Measurements from ENCODE around the gene ITGB2.

Gene ITGB2

DNA sequence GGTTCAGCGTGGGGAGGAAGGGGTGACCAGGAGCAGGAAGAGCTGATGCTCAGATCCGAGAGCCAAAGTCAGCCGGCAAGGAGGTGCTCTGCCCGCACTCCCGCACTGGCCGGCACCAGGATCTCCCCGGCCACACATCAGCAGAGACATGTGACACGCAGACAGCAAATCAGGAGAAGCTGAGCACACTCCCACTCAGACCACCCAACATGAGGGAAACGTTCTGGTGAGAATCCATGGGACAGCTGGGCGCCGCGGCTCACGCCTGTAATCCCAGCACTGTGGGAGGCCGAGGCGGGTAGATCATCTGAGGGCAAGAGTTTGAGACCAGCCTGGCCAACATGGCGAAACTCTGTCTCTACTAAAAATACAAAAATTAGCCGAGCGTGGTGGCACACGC lies 28.6 kb downstream of the ITGB2 start:
- Histone ChIP-seq H3K4me3 (ENCODE audit: low read depth, low read length) (no peak overlapping the region), H3K27ac (ENCODE audit: low read depth, low read length) (no peak overlapping the region), H3K9ac (ENCODE audit: low read depth, low read length) (no peak overlapping the region), H3K27me3 (ENCODE audit: control insufficient read depth, insufficient read depth, low read length) (no peaks in the 10 kb centered on the region), H3K9me3 (ENCODE audit: control insufficient read depth, insufficient read depth, low read length) (no peaks in the 10 kb centered on the region), H3K36me3 (ENCODE audit: control insufficient read depth, insufficient read depth, low read length) (no peaks in the 10 kb centered on the region), H3K4me1 (ENCODE audit: control insufficient read depth, insufficient read depth, low read length) (no peaks in the 10 kb centered on the region)

DNA sequence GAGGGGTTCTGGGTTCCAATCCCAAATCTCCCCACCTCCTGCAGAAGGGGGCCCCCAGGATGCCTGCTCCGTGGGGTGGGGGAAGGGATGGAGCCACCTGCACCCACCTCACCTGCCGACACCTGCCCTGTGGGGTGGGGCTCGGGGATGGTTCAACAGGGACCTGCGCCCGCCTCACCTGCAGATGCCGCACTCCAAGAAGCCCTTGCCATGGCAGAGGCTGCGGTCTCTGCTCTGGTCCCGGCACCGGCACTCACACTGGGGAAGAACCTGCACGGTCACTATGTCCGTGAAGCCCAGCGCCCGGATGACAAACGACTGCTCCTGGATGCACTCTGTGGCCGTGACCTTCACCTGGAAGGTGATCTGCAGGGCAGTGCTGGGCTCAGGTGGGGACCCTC lies 29.1 kb downstream of the ITGB2 start:
- H3K36me3 ChIP-seq (ENCODE audit: control insufficient read depth, insufficient read depth, low read length), result no peaks in the 10 kb centered on the region
- no peaks in the 10 kb centered on the region for H3K9me3 ChIP-seq (ENCODE audit: control insufficient read depth, insufficient read depth, low read length)
- no peak overlapping the region for H3K27ac ChIP-seq (ENCODE audit: low read depth, low read length)
- H3K4me3 ChIP-seq (ENCODE audit: low read depth, low read length), result no peak overlapping the region
- no peaks in the 10 kb centered on the region for H3K4me1 ChIP-seq (ENCODE audit: control insufficient read depth, insufficient read depth, low read length)
- no peak overlapping the region for H3K9ac ChIP-seq (ENCODE audit: low read depth, low read length)
- no peaks in the 10 kb centered on the region for H3K27me3 ChIP-seq (ENCODE audit: control insufficient read depth, insufficient read depth, low read length)

DNA sequence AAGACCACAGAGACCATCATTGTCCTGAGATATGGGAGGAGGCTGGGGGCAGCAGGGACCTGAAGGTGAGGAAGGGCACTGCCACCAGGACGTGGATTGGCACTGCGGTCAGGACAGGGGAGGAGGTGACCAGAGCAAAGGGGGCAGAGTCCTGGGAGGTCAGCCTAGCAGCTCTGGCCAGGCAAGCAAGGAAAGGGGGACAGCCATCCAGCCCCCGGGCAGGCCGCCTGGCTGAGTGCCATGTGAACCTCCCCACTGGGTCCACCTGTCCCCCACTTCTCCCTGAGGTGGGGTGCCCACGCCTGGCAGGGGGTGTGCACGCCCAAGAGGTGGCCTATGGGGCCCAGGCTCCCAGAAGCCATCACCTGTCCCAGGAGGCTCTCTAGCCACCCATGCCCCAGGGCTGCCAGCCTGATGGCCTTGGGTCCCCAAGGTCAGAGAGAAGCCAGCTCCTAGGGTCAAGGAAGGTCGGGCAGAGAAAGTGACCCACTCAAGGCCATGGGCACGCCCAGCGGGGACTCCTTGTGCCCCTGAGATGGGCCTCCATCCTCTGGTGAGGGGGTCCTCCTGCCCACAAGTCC lies 29.6 kb downstream of the ITGB2 start:
- Histone ChIP-seq H3K27me3 (ENCODE audit: control insufficient read depth, insufficient read depth, low read length) (no peaks in the 10 kb centered on the region), H3K36me3 (ENCODE audit: control insufficient read depth, insufficient read depth, low read length) (no peaks in the 10 kb centered on the region), H3K9ac (ENCODE audit: low read depth, low read length) (no peak overlapping the region), H3K27ac (ENCODE audit: low read depth, low read length) (no peak overlapping the region), H3K9me3 (ENCODE audit: control insufficient read depth, insufficient read depth, low read length) (no peaks in the 10 kb centered on the region), H3K4me1 (ENCODE audit: control insufficient read depth, insufficient read depth, low read length) (no peaks in the 10 kb centered on the region), H3K4me3 (ENCODE audit: low read depth, low read length) (no peak overlapping the region)

DNA sequence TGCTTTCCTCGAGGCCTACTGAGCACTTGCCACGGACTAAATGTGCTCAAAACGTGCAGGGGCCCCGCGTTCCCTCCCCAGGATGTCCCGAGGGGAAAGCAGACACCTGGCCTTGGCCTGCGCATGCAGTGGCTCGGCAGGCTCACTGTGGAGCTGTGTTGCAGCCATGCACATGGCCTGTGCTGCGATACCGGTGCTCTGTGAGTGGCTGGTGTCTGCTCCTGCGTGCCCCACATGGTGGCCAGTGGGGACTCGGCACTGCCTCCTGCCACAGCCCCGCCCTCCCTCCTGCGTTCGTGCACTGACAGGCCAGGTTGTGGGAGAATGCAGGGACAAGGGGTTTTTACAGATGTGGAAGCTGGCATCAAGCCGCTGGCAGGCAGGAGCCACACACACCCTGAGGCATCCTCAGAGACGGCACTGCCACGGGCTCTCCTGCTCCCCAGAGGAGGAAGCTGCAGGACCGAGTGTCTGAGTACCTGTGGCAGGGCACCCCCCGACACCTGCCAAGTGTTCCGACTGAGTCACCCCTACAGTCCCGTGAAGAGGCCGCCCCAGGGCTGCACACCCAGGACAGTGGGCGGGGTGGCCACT lies 30.3 kb downstream of the ITGB2 start:
- no peaks in the 10 kb centered on the region for H3K27me3 ChIP-seq (ENCODE audit: control insufficient read depth, insufficient read depth, low read length)
- H3K9me3 ChIP-seq (ENCODE audit: control insufficient read depth, insufficient read depth, low read length), result no peaks in the 10 kb centered on the region
- no peak overlapping the region for H3K27ac ChIP-seq (ENCODE audit: low read depth, low read length)
- H3K4me3 ChIP-seq (ENCODE audit: low read depth, low read length), result no peak overlapping the region
- H3K4me1 ChIP-seq (ENCODE audit: control insufficient read depth, insufficient read depth, low read length), result no peaks in the 10 kb centered on the region
- no peaks in the 10 kb centered on the region for H3K36me3 ChIP-seq (ENCODE audit: control insufficient read depth, insufficient read depth, low read length)
- H3K9ac ChIP-seq (ENCODE audit: low read depth, low read length), result no peak overlapping the region

DNA sequence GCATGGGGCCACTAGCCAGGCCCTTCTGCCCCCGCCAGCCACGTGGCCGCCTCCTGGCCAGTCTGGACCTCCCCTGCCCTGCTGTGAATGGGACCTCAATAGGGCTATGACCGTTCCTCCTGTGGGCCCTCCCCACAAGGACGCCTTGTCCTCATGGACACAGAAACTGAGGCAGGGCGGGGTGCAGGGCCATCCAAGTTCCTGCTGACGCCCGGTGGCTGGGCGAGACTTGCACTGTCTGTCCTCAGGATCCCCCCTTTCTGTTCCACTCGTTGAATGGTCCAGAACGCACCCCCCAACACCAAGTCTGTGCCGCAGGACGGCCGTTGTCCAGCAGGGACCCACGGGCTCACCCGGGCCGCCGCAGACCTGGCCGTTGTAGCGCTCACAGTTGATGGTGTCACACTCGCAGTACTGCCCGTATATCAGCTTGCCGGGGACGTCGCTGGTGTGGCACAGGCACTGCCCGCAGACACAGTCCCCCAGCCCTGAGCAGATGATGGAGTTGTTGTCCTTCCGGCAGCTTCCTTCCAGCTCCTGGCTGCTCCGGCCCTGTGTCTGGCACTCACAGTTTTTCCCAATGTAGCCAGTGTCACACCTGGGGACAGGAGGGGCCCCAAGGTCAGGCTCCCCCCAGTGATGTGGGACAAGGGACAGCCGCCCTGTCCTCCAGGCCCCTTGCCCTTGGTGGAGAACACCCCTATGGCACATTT lies 30.9 kb downstream of the ITGB2 start:
- no peak overlapping the region for H3K9ac ChIP-seq (ENCODE audit: low read depth, low read length)
- no peaks in the 10 kb centered on the region for H3K36me3 ChIP-seq (ENCODE audit: control insufficient read depth, insufficient read depth, low read length)
- H3K27me3 ChIP-seq (ENCODE audit: control insufficient read depth, insufficient read depth, low read length), result no peaks in the 10 kb centered on the region
- H3K27ac ChIP-seq (ENCODE audit: low read depth, low read length), result no peak overlapping the region
- no peaks in the 10 kb centered on the region for H3K9me3 ChIP-seq (ENCODE audit: control insufficient read depth, insufficient read depth, low read length)
- H3K4me3 ChIP-seq (ENCODE audit: low read depth, low read length), result no peak overlapping the region
- H3K4me1 ChIP-seq (ENCODE audit: control insufficient read depth, insufficient read depth, low read length), result no peaks in the 10 kb centered on the region

DNA sequence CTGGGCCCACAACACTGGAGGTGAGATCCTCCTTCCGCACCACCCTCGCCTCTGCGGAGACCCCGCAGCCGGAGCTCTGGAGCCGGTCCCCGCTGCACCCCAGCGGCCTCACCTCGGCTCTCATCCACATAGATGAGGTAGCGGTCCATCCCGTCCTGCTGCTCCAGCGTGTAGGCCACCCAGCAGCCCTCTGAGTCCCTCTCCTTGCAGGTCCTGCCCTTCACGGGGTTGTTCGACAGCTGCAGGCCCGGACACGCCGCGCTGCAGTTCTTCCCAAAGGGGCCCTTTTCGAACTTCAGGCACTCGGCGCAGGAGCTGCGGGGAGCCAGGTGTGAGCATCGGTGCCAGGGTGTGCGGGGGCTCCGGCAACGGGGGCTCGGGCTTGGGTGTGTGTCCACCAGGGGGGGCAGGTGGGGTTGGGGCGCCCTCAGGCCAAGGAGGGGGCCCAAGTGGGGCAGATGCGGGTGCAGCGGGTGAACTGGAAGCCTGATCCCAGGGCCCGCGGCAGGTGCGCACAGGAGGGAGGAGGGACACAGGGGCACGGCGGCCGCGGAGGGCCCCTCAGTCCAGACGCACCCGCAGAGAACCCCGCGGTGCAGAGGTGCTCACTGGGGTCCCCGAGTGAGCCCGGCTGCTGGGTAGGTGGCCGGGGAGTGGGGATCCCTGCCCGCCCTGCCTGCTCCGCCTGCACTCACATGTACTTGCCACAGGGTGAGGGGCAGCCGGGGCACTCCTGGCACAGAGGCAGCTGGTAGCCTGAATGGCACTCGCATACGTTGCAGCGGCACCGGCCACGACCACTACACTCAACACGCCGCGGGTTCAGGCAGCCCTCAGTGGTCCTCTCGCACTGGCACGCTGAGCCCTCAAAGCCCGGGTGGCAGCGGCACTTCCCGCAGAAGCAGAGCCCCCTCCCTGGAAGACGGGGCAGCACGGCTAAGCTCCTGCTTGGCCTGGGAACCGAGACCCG lies 31.8 kb downstream of the ITGB2 start:
- Histone ChIP-seq H3K4me1 (ENCODE audit: control insufficient read depth, insufficient read depth, low read length) (no peaks in the 10 kb centered on the region), H3K9me3 (ENCODE audit: control insufficient read depth, insufficient read depth, low read length) (no peaks in the 10 kb centered on the region), H3K4me3 (ENCODE audit: low read depth, low read length) (no peak overlapping the region), H3K36me3 (ENCODE audit: control insufficient read depth, insufficient read depth, low read length) (no peaks in the 10 kb centered on the region), H3K27ac (ENCODE audit: low read depth, low read length) (no peak overlapping the region), H3K27me3 (ENCODE audit: control insufficient read depth, insufficient read depth, low read length) (no peaks in the 10 kb centered on the region), H3K9ac (ENCODE audit: low read depth, low read length) (no peak overlapping the region)

DNA sequence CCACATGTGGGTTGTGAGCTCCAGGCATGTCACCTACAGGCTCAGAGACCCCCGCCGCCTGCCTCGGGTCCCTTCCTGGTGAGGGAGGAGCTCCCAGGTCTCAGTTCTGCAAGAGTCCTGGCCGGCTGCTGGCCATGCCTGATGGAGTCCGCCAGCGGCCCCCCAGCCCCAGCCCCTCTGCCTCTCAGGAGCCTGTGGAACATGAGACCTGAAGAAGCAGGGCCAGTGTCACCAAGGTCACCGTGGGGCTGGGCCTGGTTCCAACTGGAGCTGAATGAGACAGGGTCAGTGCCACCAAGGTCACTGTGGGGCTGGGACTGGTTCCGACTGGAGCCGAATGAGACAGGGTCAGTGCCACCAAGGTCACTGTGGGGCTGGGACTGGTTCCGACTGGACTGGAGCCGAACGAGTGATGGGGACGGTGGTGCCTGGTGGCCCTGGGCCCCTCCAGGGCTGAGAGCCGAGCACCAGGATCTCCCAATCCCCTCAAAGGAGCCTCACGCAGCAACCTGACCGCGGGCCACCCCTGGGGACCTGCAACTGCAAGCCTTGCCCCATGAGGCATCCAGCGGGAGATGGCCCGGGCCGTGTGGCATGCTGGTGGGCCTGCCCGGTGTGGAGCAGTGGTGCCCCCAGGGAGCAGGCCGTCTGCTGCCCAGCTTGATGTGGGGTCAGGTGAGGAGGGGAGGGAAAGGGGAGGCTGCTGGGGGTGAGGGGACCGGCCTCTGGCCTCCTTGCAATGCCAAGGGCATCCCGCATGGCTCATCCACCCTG lies 32.7 kb downstream of the ITGB2 start:
- no peaks in the 10 kb centered on the region for H3K36me3 ChIP-seq (ENCODE audit: control insufficient read depth, insufficient read depth, low read length)

DNA sequence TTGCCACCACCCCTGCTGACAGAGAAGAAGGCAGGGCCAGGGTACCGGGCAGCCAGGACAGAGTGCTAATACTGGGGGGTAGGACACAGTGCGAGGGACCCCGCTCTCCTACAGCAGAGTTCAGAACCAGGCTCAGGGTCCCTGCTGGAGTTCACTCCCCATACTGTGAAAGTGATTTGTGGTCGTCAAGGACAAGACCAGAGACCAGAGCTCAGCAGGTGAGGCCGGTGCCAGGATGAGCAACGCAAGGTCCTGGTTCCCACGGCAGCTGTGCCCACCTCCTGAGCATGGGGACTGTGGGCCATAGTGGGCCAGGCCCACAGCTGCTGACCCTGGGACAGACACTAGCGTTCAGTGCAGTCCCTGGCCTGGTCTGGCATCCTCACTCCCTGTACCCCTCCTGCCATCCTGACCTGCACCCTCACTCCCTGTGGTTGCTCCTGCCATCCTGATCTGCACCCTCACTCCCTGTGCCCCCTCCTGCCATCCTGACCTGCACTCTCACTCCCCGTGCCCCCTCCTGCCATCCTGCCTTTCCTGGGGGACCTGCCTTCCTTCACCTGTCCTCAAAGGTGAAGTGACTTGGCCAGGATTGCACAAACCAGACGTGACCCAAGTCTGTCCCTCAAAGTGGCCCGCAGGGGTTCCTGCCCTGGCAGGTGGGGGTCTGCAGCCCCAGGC lies 33.4 kb downstream of the ITGB2 start:
- no peak overlapping the region for H3K9ac ChIP-seq (ENCODE audit: low read depth, low read length)
- no peak overlapping the region for H3K4me3 ChIP-seq (ENCODE audit: low read depth, low read length)
- H3K36me3 ChIP-seq (ENCODE audit: control insufficient read depth, insufficient read depth, low read length), result no peaks in the 10 kb centered on the region
- H3K27ac ChIP-seq (ENCODE audit: low read depth, low read length), result no peak overlapping the region
- H3K9me3 ChIP-seq (ENCODE audit: control insufficient read depth, insufficient read depth, low read length), result no peaks in the 10 kb centered on the region
- no peaks in the 10 kb centered on the region for H3K4me1 ChIP-seq (ENCODE audit: control insufficient read depth, insufficient read depth, low read length)
- H3K27me3 ChIP-seq (ENCODE audit: control insufficient read depth, insufficient read depth, low read length), result no peaks in the 10 kb centered on the region

More for the DNA sequence above, 32.7 kb downstream of the ITGB2 start:
- Histone ChIP-seq H3K27ac (ENCODE audit: low read depth, low read length) (no peak overlapping the region), H3K27me3 (ENCODE audit: control insufficient read depth, insufficient read depth, low read length) (no peaks in the 10 kb centered on the region), H3K4me1 (ENCODE audit: control insufficient read depth, insufficient read depth, low read length) (no peaks in the 10 kb centered on the region), H3K4me3 (ENCODE audit: low read depth, low read length) (no peak overlapping the region), H3K9ac (ENCODE audit: low read depth, low read length) (no peak overlapping the region), H3K9me3 (ENCODE audit: control insufficient read depth, insufficient read depth, low read length) (no peaks in the 10 kb centered on the region)

DNA sequence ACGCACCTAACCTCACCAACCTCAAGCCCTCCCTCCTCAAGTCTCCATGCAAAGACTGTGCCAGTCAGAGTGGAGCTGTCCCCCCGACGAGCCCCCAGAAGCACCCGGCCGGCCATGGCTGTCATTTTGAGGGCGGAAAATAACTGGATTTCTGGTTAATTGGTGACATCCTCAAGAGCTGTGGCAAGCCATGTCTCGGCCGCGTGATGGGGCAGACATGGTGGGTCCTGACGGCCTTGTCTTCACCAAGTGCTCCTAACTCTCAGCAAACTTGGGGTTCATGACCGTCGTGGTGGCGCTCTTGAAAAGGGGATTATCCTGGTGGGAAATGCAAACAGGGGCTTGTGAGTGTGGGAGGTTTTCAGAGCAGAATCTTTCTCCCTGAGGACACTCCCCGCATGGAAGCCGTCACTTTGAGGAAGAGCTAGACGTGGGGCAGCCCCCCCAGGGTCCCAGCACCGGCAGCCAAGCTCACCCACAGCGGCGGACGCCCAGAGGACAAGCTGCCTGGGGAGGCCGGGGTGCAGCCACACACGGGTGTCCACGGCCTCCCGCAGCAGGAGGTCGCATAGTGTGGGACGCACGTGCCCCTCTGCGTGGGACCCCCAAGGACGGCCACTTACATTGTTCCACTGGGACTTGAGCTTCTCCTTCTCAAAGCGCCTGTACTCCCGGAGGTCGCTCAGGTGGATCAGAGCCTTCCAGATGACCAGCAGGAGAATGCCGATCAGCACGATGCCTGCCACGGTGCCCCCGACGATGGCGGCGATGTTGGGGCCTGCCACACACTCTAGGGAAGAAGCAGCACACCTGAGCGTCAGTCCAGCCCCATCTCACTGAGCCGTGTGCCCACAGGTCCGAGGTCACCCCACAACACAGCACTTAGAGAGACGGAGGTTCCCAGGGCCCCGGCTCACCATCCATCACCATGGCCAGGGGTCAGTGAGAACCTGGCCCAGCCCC lies 34.3 kb downstream of the ITGB2 start:
- Histone ChIP-seq H3K4me1 (ENCODE audit: control insufficient read depth, insufficient read depth, low read length) (no peaks in the 10 kb centered on the region), H3K36me3 (ENCODE audit: control insufficient read depth, insufficient read depth, low read length) (no peaks in the 10 kb centered on the region), H3K9ac (ENCODE audit: low read depth, low read length) (no peak overlapping the region), H3K27me3 (ENCODE audit: control insufficient read depth, insufficient read depth, low read length) (no peaks in the 10 kb centered on the region), H3K9me3 (ENCODE audit: control insufficient read depth, insufficient read depth, low read length) (no peaks in the 10 kb centered on the region), H3K4me3 (ENCODE audit: low read depth, low read length) (no peak overlapping the region), H3K27ac (ENCODE audit: low read depth, low read length) (no peak overlapping the region)
